ENCODE measurements around the gene VSIG8.

Gene VSIG8

DNA sequence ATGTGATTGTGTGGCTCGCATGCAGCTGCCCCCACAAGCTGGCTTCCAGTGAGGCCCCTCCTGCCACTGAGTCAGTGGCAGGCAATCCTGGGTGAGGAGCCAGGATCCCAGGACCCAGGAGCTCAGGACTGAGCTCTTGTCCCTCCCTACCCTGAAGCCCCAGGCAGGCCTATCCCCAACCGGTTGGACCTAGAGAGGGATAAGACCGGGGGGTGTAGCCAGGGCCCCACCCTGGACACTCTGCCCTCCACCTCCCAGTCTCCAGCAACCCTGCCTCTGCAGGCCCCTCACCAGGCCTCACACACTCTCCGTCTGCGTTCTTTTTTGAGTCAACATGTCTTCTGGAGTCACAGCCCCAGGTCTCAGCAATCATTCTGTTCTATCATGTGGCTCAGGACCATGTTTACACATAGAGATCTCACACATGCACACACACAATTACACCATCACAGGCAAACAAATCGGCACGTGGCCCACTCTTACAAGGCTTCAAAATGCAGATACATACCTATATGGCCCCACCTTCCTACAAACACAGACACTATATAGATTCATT is 2.6 kb downstream of the VSIG8 start:
- no peak for DNase-seq (ENCODE audit: low read depth in 2 of 3, low spot score in 1 of 3)

DNA sequence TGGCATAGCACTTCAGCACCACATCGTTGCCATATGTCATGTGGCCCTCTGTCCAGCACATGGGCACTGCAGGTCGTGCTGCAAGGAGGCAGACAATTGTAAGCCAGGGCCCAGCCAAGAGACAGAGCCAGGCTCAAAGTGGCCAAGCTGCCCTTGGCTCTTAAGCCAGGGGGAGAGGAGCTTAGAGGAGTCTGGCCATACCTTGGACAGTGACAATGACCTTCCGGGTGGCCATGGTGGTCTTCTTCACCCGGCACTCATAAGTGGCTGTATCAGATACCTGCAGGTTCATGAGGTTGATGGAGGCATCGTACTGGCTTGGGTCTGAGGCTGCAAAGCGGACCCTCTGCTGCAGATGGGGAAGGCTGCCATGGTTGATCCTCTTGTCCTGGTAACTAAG is 4.6 kb downstream of the VSIG8 start:
- no peak for DNase-seq (ENCODE audit: low read depth in 2 of 3, low spot score in 1 of 3)

DNA sequence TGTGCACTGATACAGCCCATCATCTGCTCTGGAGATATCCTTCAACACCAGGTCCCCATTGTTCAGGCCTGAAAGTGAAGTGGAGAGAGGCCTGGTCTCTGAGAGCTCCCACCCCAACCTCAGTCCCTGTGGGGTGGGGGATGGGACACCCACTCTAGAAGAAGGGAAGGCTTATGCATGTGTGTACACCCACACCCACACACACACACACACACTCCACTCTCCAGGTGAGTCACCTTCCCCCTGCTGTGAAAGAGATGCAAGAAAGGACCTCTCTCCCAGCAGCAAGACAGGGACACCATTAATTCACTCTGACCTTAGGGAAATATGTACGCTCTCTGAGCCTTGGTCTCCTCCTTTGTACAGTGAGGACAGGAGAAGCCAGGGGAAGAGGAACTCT is 5.9 kb downstream of the VSIG8 start:
- no peak for DNase-seq (ENCODE audit: low read depth in 2 of 3, low spot score in 1 of 3)

DNA sequence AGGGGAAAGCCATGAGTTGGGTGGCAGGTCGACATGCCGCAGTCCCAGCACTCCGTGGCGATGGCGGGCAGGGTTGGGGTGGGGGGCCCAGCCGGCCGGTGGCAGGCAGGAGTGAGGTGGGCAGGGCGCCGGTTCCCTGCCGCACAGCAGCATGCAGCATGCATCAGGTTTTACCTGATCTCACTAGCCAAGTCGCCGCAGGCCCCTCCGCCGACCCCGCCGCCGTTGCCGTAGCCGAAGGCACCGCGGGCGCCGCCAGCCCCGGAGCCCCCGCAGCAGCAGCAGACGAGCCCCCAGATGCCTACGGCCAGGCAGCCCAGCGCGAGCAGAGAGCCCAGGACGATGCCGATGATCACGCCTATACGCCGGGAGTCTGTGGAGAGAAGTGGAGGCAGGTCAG is 6.7 kb downstream of the VSIG8 start:
- DNase-seq (ENCODE audit: low read depth in 2 of 3, low spot score in 1 of 3) = no peak

DNA sequence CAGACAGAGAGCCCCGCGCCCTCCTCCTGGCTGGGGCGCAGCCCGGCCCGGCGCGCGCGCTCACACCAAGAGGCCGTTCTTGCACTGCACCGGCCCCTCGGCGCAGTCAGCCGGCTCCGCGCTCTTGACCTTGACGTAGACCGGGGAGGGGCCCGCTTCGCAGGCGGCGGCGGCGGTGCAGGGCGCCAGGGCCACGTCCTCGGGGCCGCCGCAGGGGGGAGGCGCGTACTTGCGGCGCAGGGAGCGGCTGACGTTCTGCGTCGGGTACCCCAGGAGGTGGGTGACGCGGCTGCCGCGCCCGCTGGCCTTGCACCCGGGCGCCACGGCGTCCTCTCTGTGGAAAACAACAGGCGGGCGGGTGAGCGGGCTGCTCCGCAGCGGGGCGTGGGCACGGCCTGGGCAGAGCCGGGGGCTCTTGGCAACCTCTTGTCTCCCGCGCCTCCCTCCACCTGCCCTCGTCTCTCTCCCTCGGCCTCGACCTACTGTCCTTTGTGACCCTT is 7.7 kb downstream of the VSIG8 start:
- peak; percentile 52 to 70 (median 61) for DNase-seq (ENCODE audit: low read depth in 2 of 3, low spot score in 1 of 3)

DNA sequence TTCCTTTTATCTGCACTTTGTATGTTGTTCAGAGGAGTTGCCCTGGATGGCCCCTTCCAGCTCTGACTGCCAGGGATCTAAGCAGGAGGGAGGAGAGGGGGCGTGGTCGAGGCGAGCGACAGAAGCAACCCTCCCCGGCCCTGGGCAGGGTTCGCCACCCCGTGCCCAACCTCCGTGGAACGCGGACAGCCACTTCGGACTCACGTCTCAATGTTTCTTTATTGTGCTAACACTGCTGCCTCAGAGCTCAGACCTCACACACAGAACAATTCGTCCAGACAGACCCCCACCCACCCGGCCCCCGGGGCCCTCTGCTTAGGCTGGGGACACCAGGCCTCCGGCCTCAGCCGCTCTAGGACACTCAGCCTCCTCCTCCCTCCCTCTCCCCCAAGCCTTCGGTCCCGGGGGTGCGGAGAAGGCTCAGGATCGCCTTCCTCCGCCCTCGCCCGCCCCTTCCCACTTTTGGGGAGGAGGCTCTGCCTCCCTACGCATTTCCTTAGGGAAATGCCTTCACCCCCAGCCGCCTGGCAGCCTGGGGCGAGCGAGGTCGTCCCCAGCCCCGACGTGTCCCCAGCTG is 8.3 kb downstream of the VSIG8 start:
- peak in 1 of 3 donors; percentile 10 for DNase-seq (ENCODE audit: low read depth in 2 of 3, low spot score in 1 of 3)

DNA sequence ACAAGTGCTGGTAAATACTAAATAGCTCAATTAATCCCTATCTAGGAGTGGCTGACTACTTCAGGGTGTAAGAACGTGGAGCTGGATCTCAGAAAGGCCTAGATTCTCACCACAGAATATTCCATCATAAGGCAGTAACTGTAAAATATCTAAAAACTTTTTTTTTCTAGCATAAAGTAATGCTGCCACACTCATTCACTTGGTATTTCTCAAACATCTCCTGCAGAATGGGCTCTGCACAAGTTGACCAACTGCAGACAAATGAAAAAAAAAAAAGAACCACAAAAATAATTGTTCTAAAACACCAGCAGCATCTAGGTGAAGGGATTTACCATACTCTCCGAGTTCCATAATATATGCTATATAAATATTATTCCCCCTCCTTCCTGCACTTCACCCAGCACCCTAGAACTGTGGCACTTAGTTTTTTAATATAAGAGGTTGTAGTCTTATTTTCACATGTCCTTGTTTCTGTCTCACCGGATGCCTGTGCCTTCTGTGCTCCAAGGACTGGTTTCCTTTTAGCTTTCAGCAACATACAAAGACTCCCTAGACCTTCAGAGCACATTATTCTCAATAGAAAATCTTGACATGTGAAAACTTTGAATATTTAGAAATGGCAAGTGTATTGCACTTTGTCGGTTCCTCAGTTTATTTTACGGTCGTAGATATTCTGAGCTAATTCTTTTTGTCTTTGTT is 8.9 kb downstream of the VSIG8 start:
- DNase-seq (ENCODE audit: low read depth in 2 of 3, low spot score in 1 of 3) = no peak

DNA sequence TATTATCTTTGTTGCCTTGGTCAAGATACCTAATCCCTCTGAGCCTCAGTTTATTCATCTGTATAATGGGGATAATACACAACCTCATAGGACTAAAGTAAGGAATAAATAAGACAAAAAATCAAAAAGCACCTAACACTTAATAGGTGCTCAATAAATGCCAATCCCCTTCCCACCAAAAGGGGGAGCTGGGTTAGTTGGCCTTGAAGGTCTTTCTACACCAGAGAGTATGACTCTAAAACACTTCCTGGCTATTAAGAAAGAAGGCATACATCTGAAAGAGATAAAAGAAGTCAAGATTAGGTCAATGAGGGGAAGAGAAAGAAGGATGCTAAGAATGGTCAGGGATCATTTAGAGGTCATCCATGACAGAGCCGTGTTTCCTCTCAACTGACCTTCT is 11.1 kb downstream of the VSIG8 start:
- DNase-seq (ENCODE audit: low read depth in 2 of 3, low spot score in 1 of 3) = no peak

DNA sequence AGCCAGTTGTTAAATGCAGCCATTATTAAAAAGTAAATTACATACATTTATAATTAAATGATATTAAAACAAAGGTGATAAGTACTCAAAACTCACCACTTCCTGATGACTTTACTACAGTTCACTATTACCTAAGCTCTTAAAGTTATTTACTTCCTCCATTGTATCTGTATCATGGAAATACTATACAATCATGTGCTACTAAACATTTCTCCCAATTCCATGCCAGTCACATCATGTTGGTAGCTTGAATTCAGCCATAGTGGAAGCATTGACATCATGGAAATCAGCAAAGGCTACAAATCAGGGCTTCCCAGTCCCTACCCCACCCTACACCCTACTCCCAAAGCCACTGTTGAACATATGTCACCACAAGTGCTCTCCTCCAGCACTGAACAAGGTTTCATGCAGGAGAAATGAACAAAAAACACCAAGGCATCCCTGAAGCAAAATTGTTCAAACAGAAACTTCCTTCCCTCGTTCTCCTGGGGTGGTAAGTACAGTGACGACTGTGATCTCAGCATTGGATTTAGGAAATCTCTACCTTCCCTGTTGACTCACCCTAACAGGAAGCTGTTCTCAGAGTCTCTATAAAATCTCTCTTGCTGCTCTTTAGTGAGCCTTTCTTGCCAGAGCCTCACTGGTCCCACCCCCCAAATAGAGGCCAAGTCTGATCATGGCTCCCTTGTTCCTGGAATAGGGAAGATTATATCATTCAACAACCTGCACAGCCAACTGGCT is 12.7 kb downstream of the VSIG8 start:
- no peak for DNase-seq (ENCODE audit: low read depth in 2 of 3, low spot score in 1 of 3)

DNA sequence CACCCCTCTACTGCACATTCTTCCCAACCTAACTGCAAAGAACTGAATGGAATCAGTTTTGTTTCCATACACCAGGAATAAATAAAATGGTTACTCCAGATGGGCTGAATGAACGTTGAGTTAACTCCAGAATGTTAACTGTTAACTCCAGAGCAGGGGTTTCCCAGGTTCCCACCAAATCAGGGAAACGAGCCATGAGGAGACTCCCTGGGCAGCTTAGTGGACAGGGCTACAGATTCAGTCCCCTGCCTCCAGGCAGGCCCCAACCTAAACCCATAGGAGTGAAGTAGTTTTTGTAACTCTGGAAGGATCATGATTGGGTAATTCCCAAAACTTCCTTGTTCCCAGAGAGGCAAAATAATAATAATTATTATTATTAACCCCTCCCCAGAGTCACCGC is 14.1 kb downstream of the VSIG8 start:
- no peak for DNase-seq (ENCODE audit: low read depth in 2 of 3, low spot score in 1 of 3)

DNA sequence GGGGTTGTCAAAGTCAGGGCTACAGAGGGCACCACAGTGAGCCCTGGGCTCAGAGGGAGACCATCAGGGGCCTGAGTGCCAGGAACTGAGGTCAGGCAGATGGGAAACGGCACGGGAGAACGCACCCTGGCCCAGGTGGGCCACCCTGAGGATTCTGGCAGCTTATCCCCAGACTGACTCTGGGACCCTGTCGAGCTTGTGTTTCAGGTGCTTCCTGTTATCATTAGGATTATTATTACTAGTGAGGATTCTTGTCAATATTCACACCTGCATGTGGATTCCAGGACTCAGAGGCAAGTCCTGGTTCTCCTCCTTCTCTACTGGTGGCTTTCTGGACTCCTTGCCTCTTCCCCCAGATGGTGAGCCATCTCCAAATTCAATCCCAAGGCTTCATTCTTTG is 15.2 kb downstream of the VSIG8 start:
- no peak for DNase-seq (ENCODE audit: low read depth in 2 of 3, low spot score in 1 of 3)

DNA sequence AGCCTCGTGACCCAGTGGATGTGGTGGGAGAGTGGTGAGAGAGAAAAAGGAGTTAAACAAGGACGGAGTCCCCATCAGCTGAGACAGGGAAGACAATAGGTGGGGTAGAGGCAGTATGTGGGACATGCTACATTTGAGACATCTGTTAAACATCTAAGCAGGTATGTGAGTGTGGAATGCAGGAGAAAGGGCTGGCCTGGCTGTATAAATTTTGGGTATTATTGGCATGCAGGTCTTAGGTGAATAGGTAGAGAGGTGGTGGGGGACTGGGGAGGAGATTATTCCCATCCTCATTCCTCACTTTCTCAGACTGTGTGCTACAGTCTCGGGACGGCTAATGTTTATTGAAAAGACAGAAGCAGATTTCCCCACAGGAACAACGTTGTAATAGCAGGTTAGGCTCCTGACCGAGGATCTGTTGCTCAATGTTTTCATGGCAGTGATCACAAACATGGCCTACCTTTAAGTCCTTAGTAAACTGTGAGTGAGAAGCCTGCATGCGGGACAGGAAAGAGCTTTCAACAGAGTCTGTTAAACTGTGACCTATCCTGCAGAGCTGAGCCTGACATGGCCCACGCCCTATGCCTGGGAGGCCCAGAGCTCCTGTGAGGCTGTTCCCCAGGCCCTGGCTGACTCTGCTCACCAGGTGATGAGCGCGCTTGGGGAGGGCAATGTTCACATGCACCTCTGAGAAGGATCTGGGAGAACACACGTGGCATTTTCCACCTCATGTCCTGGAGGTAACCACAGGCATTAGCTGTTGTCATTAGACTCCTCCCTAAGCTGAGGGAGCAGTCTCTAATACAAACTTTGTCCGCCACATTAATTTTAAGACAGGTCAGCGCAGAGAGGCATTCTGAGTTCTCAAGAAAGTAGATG is 16.5 kb downstream of the VSIG8 start:
- no peak for DNase-seq (ENCODE audit: low read depth in 2 of 3, low spot score in 1 of 3)

DNA sequence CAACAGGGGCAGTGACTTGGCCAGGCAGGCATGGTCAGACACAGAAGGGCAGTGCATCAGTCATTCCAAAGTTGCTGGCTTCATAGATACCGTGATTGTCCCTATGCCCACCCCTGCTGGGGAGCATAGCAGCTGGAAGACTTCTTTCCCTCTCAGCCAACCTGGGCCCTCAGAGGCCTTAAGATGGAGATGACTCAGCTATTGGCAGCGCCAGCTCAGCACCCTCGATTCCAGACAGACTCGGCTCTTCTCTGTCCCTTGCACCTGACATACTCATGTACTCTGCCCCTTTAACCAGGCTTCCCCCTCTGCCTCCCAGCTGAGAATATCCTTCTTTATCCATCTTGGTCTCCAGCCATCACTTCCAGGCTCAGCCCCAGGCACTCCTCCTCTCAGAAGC is 19.0 kb downstream of the VSIG8 start:
- no peak for DNase-seq (ENCODE audit: low read depth in 2 of 3, low spot score in 1 of 3)

DNA sequence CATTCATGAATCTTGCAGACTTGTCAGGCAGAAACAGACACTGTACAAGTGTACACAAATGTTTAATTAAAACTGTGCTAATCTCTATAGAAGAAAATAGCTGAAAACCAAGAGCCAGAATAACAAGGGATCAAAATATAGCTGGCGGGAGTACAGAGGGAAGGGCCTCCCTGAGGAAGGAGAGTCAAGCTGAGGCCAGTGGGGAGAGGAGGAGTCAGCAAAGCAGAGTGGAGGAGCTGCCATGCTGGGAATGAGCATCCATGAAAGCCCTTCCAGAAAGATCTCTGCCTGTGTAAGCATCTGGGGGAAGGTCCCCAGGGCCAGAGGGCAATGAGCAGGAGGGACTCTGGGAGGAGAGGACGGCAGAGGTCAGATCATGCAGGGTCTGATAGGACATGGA is 20.7 kb downstream of the VSIG8 start:
- DNase-seq (ENCODE audit: low read depth in 2 of 3, low spot score in 1 of 3) = no peak

DNA sequence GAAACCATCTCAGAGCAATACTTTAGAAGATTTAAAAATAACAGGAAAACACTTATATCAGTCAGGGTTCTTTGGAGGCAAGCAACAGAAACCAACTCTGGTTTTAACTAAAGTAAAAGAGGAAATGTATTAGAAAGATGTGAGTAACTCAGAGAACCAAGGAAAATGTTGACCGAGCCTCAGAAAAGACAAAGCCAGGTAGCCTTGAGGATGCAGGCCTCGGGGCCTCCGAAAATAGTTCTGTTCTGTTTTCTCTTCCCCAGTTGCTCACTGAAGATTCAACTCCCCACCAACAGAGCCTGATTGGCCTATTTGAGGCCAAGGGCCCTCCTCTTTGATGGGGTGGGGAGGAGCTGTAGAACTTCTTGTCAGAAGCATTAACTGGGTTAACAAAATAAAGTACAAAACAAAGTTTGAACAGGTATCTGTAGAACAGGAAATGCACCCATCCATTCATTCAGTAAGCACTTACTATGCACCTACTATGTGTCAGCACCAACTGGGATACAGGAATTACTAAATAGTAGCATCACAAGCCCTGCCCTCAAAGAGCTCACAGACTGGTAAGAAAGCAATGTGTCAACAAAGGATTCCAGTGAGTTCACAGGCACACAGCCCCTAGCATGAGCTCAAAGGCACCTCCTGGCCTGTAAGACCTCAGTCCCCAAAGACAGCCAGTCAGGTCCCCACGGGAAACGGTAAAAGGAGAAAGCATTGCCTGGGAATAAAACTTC is 23.2 kb downstream of the VSIG8 start:
- no peak for DNase-seq (ENCODE audit: low read depth in 2 of 3, low spot score in 1 of 3)

DNA sequence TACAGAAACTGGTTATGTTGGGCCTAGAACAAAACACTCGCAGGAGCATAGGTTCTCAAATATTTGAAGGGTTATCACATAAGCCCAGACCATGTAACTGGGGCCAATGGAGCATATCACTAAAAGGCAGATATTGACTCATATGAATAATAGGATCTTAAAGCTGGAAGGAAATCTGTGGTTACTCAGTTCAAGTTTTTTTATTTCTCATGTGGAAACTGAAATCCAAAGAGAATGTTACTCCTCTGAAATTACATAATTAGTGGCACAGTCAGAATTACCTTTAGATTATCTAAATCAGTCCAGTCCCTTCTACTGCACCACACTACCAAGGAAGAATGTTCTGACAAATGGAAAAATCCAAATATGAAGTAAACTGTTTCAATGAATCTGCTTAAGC is 23.7 kb downstream of the VSIG8 start:
- DNase-seq (ENCODE audit: low read depth in 2 of 3, low spot score in 1 of 3) = no peak

DNA sequence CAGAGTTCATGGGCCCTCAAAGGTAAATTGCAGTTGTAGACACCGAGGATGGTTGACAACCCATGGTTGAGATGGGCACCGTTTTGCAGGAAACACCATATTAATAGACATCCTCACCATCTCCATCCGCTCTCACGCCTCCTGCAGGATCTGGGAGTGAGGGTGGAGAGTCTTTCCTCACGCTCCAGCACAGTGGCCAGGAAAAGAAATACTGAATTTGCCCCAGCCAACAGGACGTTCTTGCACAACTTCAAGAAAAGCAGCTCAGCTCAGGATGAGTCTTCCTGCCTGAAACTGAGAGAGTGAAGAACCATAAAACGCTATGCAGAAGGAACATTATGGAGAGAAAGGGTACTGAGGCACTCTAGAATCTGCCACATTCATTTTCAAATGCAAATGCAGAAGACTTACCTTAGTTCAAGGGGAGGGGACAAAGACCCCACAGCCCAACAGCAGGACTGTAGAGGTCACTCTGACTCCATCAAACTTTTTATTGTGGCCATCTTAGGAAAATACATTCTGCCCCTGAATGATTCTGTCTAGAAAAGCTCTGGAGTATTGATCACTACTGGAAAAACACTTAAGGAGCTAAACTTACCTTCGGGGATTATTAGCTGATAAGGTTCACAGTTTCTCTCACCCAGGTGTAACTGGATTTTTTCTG is 26.5 kb downstream of the VSIG8 start:
- no peak for DNase-seq (ENCODE audit: low read depth in 2 of 3, low spot score in 1 of 3)

DNA sequence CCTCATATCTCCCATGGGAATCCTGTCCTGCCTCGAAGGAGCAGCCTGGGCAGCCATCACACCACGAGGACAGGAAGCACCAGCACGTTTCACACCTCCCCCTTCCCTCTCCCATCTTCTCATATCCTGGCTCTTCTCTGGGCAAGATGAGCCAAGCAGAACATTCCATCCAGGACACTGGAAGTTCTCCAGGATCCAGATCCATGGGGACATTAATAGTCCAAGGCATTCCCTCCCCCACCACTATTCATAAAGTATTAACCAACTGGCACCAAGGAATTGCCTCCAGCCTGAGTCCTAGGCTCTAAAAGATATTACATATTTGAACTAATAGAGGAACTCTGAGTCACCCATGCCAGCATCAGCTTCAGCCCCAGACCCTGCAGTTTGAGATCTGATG is 27.1 kb downstream of the VSIG8 start:
- DNase-seq (ENCODE audit: low read depth in 2 of 3, low spot score in 1 of 3) = no peak

DNA sequence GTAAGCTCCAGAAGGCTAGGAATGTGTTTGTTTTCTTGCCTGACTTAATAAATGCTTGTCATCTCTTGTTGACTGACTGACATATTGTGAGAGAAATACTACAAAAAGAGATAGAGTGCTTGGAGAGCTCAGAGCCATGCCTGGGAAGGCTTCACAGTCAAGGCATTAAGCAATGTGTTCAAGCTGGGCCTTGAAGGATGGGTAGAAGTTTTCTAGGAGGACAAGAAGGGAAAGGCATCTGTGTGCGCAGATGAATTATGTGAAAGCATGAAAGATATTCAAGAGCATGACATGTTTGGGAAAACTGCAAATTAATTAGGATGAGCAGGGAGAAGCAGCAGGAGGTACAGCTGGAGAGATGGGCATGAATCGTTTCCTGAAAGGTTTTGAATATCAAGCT is 30.1 kb downstream of the VSIG8 start:
- no peak for DNase-seq (ENCODE audit: low read depth in 2 of 3, low spot score in 1 of 3)

All from stimulated activated CD4-positive, alpha-beta T cell treated with anti-CD3 and anti-CD28 coated beads, Interleukin-12 subunit alpha, Interleukin-12 subunit beta, amount 100 ng/mL, for 48 hours (primary cell).